CMK (cell line): ENCODE measurements around the gene AIRE.
A peak's percentile ranks its signal among the peaks of the same experiment; 100 is the strongest.
"Not testable (repeated sequence)": the region's sequence is repeated elsewhere in the genome, so short reads cannot be mapped to it uniquely, and the experiment has no call there.

Experiments used
- DNase-seq: peaks from one replicate; pipeline ENCODE4 v3.0.0-alpha.2; 2010; ENCODE audit warnings: low read depth

The AIRE gene

GRCh38 chr21:44337941-44338895, 52.5 kb downstream of the AIRE start:
- peak; percentile 32 for DNase-seq

GRCh38 chr21:44338971-44339910, 53.6 kb downstream of the AIRE start, which contains the start of gene CFAP410:
CFAP410 (minus strand) TSS chr21:44339390; CDS start chr21:44339194, 196 bp downstream.
- peak; percentile 95 for DNase-seq

GRCh38 chr21:44341726-44342458, 56.2 kb downstream of the AIRE start:
- not testable (repeated sequence) for DNase-seq

- not testable (repeated sequence) for DNase-seq
Measured at GRCh38 chr21:44342981-44343380, 57.3 kb downstream of the AIRE start.

- no peak for DNase-seq
Measured at GRCh38 chr21:44344541-44345183, 59.0 kb downstream of the AIRE start.

GRCh38 chr21:44345495-44345894, 59.8 kb downstream of the AIRE start:
- DNase-seq, result no peak

- no peak for DNase-seq
Measured at GRCh38 chr21:44347911-44348451, 62.3 kb downstream of the AIRE start.
